ENCODE measurements around the gene JAZF1.
"Not testable (repeated sequence)": the region's sequence is repeated elsewhere in the genome, so short reads cannot be mapped to it uniquely, and the experiment has no call there.

Gene JAZF1

DNA sequence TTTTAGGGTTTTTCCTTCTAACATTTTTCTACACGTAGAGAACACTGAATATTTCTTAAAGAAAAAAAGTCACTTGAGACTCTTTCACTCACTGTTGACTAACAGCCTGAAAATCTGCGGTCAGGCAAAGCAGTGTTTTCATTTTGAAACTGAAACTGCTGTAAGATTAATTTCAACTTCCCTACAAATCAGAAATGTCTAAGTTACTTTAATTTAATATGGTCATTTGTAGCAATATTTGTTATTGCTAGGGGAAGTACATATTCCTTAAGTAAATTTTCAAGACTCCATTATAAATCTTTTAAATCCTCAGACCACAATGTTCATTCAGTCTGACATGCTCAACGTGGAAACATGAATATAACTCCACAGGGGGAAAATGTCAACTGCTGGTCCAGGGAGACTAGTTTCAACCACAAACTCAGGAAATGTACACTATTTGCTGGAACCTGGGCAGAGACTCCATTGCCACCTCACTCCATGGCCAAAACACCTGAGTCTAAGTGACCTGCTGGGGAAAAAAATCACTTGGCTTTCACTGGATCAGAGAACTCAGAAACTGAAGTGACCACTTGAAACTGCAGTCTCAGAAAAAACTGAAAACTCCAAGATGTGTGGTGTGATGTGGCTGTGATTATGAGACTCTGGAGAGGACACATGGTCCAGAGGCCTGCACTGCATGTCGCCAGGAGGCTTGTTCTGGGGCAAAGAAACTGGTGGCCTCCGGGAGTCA lies 279.4 kb downstream of the JAZF1 start:
- ATAC-seq = peak; percentile 79 to 87

DNA sequence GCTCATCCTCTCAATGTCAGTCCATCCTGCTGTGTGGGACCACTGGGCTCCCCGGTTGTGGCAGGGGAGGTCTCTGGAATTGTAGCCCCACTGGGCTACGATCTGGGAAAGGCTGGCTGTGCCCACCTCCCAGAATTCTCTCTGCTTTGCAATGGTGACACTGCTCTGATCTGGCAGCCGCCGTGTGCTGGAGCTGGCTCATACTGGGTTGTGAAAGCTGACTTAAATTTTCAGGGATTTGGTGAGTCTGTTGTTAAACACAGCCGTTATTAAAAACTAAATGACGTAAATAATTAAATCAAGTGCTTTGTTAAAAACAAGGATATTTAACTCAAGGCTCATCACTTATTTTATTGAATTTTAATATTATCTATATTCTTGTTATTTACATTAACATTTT lies 280.6 kb downstream of the JAZF1 start:
- no peak for ATAC-seq

DNA sequence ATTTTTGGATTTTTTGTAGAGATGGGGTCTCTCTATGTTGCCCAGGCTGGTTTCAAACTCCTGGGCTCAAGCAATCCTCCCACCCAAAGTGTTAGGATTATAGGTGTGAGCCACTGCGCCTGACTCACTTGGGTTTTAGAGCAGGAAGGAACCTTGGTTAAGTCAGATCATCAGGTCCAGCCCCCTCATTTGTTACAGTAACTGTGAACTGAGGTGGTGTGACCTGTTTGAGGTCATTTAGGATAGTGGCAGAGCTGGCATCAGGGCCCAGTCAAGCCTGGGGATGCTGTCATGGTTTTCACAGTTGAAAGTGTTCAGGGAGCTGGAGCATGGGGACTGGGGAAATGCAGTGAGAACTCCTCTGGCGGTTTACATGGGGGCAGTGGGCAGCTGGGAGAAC lies 281.0 kb downstream of the JAZF1 start:
- ATAC-seq = peak; percentile 63 to 67

DNA sequence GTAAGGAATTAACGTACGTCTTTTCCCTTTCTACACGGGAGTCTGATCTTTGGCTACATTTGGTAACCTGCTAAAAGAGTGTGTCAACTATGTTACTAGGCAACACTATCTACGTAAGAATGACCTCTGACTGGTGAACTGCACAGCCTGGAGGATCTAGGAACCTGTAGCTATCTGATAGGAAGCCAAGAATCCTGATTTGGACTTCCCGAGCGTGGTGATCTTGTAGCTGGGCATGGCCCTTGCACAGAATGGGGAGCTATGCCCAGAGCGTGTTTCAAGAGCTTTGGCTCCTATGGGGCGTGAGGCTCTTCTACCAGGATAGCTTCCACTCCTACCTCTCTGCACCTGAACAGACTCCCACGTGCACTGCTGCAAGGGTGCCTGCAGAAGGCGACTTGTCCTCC lies 283.2 kb downstream of the JAZF1 start:
- no peak for ATAC-seq

- no peak for ATAC-seq
Measured at GRCh38 chr7:27897001-27897400, 283.6 kb downstream of the JAZF1 start.

- no peak for ATAC-seq
Measured at GRCh38 chr7:27895551-27895950, 285.0 kb downstream of the JAZF1 start.

GRCh38 chr7:27890205-27890849 lies 290.3 kb downstream of the JAZF1 start:
- ATAC-seq = peak; percentile 28 to 59

- ATAC-seq = no peak
Measured at GRCh38 chr7:27889800-27890199, 290.8 kb downstream of the JAZF1 start.

DNA sequence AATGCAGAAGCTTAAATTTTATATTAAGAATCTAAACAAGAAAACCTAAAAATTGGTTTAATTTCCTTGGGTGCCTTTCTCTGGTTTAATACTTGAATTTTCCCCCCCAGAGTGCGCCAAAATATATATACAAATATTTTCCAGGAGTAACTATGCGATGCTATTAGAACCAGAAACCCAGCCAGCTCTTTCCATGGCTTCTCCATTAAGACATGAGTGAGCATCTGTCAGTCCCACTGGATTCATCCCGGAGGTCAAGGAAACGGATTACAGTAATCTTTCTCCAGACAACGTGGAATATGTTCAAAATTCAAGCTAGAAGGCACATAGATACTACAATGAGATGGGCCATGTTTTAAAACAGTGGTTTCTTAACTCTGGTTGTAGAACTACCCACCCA lies 291.9 kb downstream of the JAZF1 start:
- no peak for ATAC-seq

GRCh38 chr7:27886710-27887109 lies 293.9 kb downstream of the JAZF1 start:
- ATAC-seq = not testable (repeated sequence)

- no peak for ATAC-seq
Measured at GRCh38 chr7:27885652-27886051, 294.9 kb downstream of the JAZF1 start.

DNA sequence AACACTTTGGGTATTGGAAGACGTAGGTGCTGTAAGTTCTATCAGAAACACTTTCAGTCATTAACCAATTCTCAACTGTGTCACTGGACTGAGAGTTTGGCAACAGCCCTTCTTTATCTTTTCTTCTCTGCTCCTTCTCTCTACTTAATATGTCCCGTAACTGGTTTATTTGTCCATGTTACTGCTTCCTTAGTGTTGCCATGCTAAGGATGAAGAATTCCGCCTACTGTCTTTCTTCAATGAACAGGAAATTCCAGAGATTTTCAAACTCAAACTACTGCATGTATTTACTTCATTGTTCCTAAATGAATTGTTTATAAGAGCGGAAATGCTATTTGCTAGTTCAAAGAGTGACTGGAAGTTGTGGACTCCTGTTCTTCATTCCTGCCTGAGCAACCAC lies 296.9 kb downstream of the JAZF1 start:
- ATAC-seq = no peak

DNA sequence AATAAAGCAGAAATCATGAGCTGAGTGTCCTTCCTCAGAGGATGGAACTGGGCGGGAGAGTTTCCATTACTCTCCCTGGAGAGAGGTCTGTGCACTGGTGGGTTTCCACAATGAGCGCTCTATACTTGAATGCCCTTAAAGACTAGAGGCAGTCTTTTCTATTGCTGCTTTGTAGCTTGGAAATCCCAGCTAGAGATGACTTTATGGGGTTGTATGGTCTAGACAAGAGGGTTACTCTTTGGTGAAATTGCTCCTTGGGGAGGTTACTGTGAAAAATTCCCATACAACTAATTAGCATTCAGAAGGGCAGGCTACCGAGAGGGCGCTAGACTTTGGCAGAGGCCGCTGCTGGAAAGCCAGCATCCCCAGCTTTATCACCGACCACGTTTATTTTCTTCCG lies 303.8 kb downstream of the JAZF1 start:
- no peak for ATAC-seq

- ATAC-seq = no peak
Measured at GRCh38 chr7:27875832-27876231, 304.8 kb downstream of the JAZF1 start.

GRCh38 chr7:27875061-27875460 lies 305.5 kb downstream of the JAZF1 start:
- no peak for ATAC-seq

- ATAC-seq = no peak
Measured at GRCh38 chr7:27873981-27874957, 306.3 kb downstream of the JAZF1 start.

DNA sequence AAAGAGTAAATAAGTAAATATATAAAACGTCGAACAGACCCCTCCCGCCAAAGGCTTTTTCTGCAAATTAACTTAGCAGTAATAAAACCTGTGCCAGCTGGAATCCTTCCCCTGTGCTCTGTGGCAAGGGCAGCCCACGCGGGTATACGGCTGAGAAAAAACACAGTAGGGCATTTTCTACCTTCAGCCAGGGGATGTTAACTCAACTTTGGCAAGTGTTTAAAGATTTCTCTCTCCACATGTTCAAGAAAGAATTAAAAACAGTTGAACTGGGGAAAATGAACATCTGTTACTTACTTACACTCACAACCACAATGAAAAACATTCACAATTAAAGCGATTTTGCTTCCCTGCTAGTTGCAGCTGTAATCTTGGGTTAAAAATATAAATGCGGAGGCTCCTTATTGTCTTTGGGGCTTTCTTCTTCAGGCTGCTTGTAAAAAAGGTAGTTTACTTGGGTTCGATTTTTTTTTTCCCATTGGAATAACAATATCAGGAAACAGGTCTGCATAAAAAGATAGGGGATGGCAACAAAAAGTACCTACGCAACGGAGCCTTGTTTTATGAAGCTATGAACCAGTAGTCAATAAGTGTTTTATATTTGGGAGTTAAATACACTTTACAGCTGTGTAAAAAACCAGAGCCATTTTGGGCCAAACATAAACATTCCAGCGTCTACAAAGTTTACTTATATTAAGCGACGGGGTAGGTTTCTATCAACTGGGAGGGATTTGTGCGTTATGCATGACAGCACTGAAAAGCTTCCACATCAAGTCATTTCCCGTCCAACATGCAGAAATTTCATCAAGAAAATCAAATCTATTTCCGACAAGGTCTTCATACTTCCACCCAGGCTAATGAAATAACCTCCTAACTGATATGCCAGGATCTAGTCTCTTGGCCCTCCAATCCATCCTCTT lies 308.0 kb downstream of the JAZF1 start:
- ATAC-seq = no peak

- no peak for ATAC-seq
Measured at GRCh38 chr7:27871866-27872265, 308.7 kb downstream of the JAZF1 start.

DNA sequence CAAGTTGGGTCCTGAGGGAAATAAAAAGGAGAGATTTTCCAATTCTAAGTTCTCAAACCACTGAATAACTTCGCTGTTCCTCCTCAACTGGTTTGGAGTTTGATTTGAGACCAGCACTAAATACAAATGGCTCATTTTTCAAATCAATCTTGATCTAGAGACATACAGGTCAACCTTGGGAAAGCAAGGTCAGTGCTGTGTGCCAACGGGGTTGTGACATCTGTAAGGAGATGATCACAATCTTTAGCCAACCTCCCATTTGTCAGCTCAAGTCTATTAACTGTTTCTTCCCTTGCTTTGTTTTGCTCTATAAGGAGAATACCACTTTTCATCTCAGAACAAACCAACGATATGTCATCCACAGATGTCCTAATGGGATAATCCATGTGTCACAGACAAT lies 309.5 kb downstream of the JAZF1 start:
- no peak for ATAC-seq

- no peak for ATAC-seq
Measured at GRCh38 chr7:27870595-27870994, 310.0 kb downstream of the JAZF1 start.

GRCh38 chr7:27869056-27869455 lies 311.5 kb downstream of the JAZF1 start:
- no peak for ATAC-seq

DNA sequence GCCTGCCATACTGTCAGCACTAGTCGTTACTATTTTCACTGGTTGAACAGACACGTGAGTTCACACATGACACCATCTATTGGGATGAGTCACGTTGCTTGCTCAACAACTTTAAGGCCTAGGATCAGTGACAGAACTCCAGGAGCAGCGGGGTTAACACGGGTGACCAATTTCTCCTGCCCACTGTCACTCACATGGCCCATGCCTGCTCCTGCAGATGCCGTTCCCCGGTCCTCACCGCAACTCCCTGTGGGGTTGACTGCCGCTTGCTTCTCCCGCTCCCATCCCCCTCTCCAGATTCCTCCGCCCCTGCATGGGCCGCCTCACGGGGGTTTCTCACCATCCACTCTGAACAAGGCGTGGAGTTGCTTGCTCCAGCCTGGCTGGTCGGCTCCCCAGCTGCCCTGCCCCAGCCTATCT lies 312.5 kb downstream of the JAZF1 start:
- ATAC-seq = no peak

All from activated CD4-positive, CD25-positive, alpha-beta regulatory T cell treated with anti-CD3 and anti-CD28 coated beads, Interleukin-2, amount 50 U/mL, for 24 hours (primary cell).